GM10248 (cell line): ENCODE data around the gene OCA2.

Experiments
- CTCF ChIA-PET: fragments of 300-600 bp; sonication (Branson Sonifier 250); formaldehyde crosslinking; extraction: SDS; loops from one replicate; lab custom pipeline; 2021; ENCODE audit warnings: antibody characterized with exemption; lab: Yijun Ruan, JAX
- POLR2A ChIA-PET: fragments of 350-650 bp; sonication (Branson Sonifier 250); formaldehyde crosslinking; extraction: SDS; loops from one replicate; lab custom pipeline; 2020; ENCODE audit warnings: antibody characterized with exemption; lab: Yijun Ruan, JAX
- DNase-seq: peaks from one replicate; pipeline ENCODE4 v3.0.0; 2012; ENCODE audit errors: extremely low spot score
- CTCF ChIP-seq: IDR thresholded peaks from 2 replicates; pipeline ENCODE4 v1.5.1; 2012; ENCODE audit warnings: mild to moderate bottlenecking, low read depth; ENCODE audit errors: extremely low read depth, missing control alignments, control extremely low read depth

The OCA2 gene

GRCh38 chr15:28099555-28100140 lies 533 bp upstream of the OCA2 start:
- ChIA-PET POLR2A (no interaction called here), CTCF (interaction anchor here (1.2 to 2.0 kb wide), 2 partner anchors 14 to 15 kb away, joined by 4 to 5 read pairs; no protein-coding TSS in a partner anchor)
- DNase-seq, result no peak
- TF ChIP-seq CTCF, result no peak

- no peak for DNase-seq
- TF ChIP-seq CTCF, result no peak
- ChIA-PET POLR2A (no interaction called here), CTCF (interaction anchor here (2.0 kb wide), 1 partner anchor 13 kb away, joined by 5 read pairs; no protein-coding TSS in a partner anchor)
These were observed 752 bp downstream of the OCA2 start for GRCh38 chr15:28098360-28098765.

- ChIA-PET CTCF (interaction anchor here (2.0 kb wide), 1 partner anchor 13 kb away, joined by 5 read pairs; no protein-coding TSS in a partner anchor), POLR2A (no interaction called here)
- no peak for DNase-seq
- TF ChIP-seq CTCF, result no peak
These were observed 1.3 kb downstream of the OCA2 start for GRCh38 chr15:28097656-28098359.

GRCh38 chr15:28096670-28097431 lies 2.3 kb downstream of the OCA2 start:
- CTCF ChIA-PET, result interaction anchor here (1.6 kb wide), 1 partner anchor 12 kb away, joined by 5 read pairs; no protein-coding TSS in a partner anchor
- no peak for TF ChIP-seq CTCF
- POLR2A ChIA-PET, result no interaction called here
- no peak for DNase-seq

- CTCF ChIA-PET, result interaction anchor here (1.6 kb wide), 1 partner anchor 11 kb away, joined by 5 read pairs; no protein-coding TSS in a partner anchor
- no peak for TF ChIP-seq CTCF
- POLR2A ChIA-PET, result no interaction called here
These were observed 2.8 kb downstream of the OCA2 start for GRCh38 chr15:28096411-28096669.

GRCh38 chr15:28094732-28095521 lies 4.2 kb downstream of the OCA2 start:
- no peak for DNase-seq
- no peak for TF ChIP-seq CTCF
- ChIA-PET CTCF (no interaction called here), POLR2A (no interaction called here)

More at GRCh38 chr15:28096411-28096669, 2.8 kb downstream of the OCA2 start:
- DNase-seq, result no peak
